BLaER1 (cell line): Measurements from ENCODE around the gene XAGE1A.
"Not testable (repeated sequence)": the region's sequence is repeated elsewhere in the genome, so short reads cannot be mapped to it uniquely, and the experiment has no call there.

Experiments
- H3K27ac ChIP-seq: shearing (Covaris generic); formaldehyde crosslinking; 2 replicates; pipeline ENCODE4 v1.8.1; 2022
- H3K27me3 ChIP-seq: shearing (Covaris generic); formaldehyde crosslinking; 2 replicates; pipeline ENCODE4 v1.8.1; 2022
- H3K36me3 ChIP-seq: shearing (Covaris generic); formaldehyde crosslinking; 2 replicates; pipeline ENCODE4 v1.8.1; 2022
- H3K4me1 ChIP-seq: shearing (Covaris generic); formaldehyde crosslinking; 2 replicates; pipeline ENCODE4 v1.8.1; 2022
- H3K4me2 ChIP-seq: shearing (Covaris generic); formaldehyde crosslinking; 2 replicates; pipeline ENCODE4 v1.8.1; 2022
- H3K4me3 ChIP-seq: shearing (Covaris generic); formaldehyde crosslinking; 2 replicates; pipeline ENCODE4 v1.8.1; 2022
- H3K9ac ChIP-seq: shearing (Covaris generic); formaldehyde crosslinking; 2 replicates; pipeline ENCODE4 v1.8.1; 2022
- H3K9me3 ChIP-seq: shearing (Covaris generic); formaldehyde crosslinking; 2 replicates; pipeline ENCODE4 v1.8.1; 2022
- H4K20me1 ChIP-seq: shearing (Covaris generic); formaldehyde crosslinking; 2 replicates; pipeline ENCODE4 v1.8.1; 2022
- Cebpa-rat ChIP-seq: shearing (Covaris generic); IDR thresholded peaks from 2 replicates; pipeline ENCODE4 v1.8.1; 2022

The XAGE1A gene

GRCh38 chrX:52542311-52542710 lies 46.7 kb downstream of the XAGE1A start:
- Histone ChIP-seq H3K4me3 (no peak overlapping the region), H3K9ac (no peak overlapping the region), H3K27me3 (peaks cover 68% of the 10 kb centered on the region), H4K20me1 (no peaks in the 10 kb centered on the region), H3K9me3 (no peaks in the 10 kb centered on the region), H3K36me3 (no peaks in the 10 kb centered on the region), H3K4me1 (peaks cover 16% of the 10 kb centered on the region), H3K4me2 (no peak overlapping the region), H3K27ac (no peak overlapping the region)
- TF ChIP-seq Cebpa-rat, result no peak

- Histone ChIP-seq H3K9me3 (no peaks in the 10 kb centered on the region), H3K9ac (no peak overlapping the region), H3K27ac (no peak overlapping the region), H3K27me3 (peaks cover 85% of the 10 kb centered on the region), H3K4me3 (no peak overlapping the region), H3K4me2 (peak overlapping the region; percentile 51; the same call in 1 of the 2 replicates), H3K36me3 (no peaks in the 10 kb centered on the region), H4K20me1 (no peaks in the 10 kb centered on the region), H3K4me1 (peaks cover 16% of the 10 kb centered on the region)
- no peak for TF ChIP-seq Cebpa-rat
Observed at GRCh38 chrX:52544147-52544840, 48.7 kb downstream of the XAGE1A start.

- not testable (repeated sequence) for H3K4me1 ChIP-seq
Observed at GRCh38 chrX:52548769-52549168, 53.2 kb downstream of the XAGE1A start.

More at GRCh38 chrX:52548769-52549168, 53.2 kb downstream of the XAGE1A start:
- not testable (repeated sequence) for H3K36me3 ChIP-seq, H3K9me3 ChIP-seq, H3K27ac ChIP-seq, H3K4me2 ChIP-seq, H3K9ac ChIP-seq, H4K20me1 ChIP-seq, H3K4me3 ChIP-seq
- H3K27me3 ChIP-seq, result peaks cover 80% of the 10 kb centered on the region
